ENCODE results near the gene ZNF138. TPM values are rescaled to one million over a fixed set of nuclear protein-coding genes. Genes with fewer than 3 reads are reported as not detected.

Gene ZNF138
- total and polyA plus RNA-seq, 2 of the 8 experiments (the other 6 are each of a cell fraction or from before 2014, with no cell fraction given): 7.5 to 22.6 TPM

GRCh38 chr7:64849924-64850499, 55.8 kb downstream of the ZNF138 start:
- no peak overlapping the region for H3K56ac ChIP-seq (replicated peaks; ENCODE audit: insufficient read length, low read depth, low read length)
- CTCF ChIA-PET (ENCODE audit: partially characterized antibody): interaction anchor here (0.8 to 1.8 kb wide), 6 partner anchors 9 to 101 kb away, joined by 3 to 7 read pairs (median 4); partner anchors contain the start of gene ZNF138
- no peaks in the 10 kb centered on the region for H3K36me3 ChIP-seq (ENCODE audit: control insufficient read depth in 2 of 4, insufficient read depth in 4 of 4, low read length in 3 of 4)
- no peak overlapping the region for H4K8ac ChIP-seq (ENCODE audit: extremely low read depth, insufficient read depth, low read length)
- H3K14ac ChIP-seq (ENCODE audit: insufficient read length): no peak overlapping the region
- H3K4me1 ChIP-seq (replicated peaks in 1 of 4; ENCODE audit: control insufficient read depth in 3 of 4, insufficient read depth in 4 of 4, low read length in 3 of 4): no peaks in the 10 kb centered on the region
- H4K91ac ChIP-seq (replicated peaks; ENCODE audit: insufficient read length, low read length): no peak overlapping the region
- DNase-seq (ENCODE audit: low read depth in 1 of 2, low spot score in 2 of 2): no peak
- H2BK20ac ChIP-seq (ENCODE audit: low read length): no peak overlapping the region
- H3K9ac ChIP-seq (replicated peaks in 1 of 4; ENCODE audit: extremely low read depth in 1 of 4, low read depth in 3 of 4, low read length in 3 of 4): no peak overlapping the region
- H3K4ac ChIP-seq (replicated peaks; ENCODE audit: insufficient read length, low read depth, low read length): no peak overlapping the region
- no peak overlapping the region for H3K18ac ChIP-seq (ENCODE audit: extremely low read depth, low read length)
- POLR2A ChIA-PET (ENCODE audit: partially characterized antibody): no interaction called here
- H2AK5ac ChIP-seq (ENCODE audit: low read depth, low read length): no peak overlapping the region
- H3K4me3 ChIP-seq (ENCODE audit: extremely low read depth in 1 of 4, insufficient read depth in 2 of 4, low read depth in 3 of 4, low read length in 4 of 4): no peak overlapping the region
- no peaks in the 10 kb centered on the region for H3K23me2 ChIP-seq (ENCODE audit: low read depth, low read length)
- no peak overlapping the region for H2BK12ac ChIP-seq (ENCODE audit: low read depth, low read length)
- no peak overlapping the region for H3K4me2 ChIP-seq (ENCODE audit: insufficient read depth in 1 of 2, low read depth in 2 of 2, low read length in 2 of 2)
- H3K9me3 ChIP-seq (ENCODE audit: insufficient read depth in 2 of 2, low read depth in 1 of 2, low read length in 1 of 2): no peaks in the 10 kb centered on the region
- no peaks in the 10 kb centered on the region for H3K79me1 ChIP-seq (ENCODE audit: low read depth, low read length)
- H2BK120ac ChIP-seq (replicated peaks; ENCODE audit: low read depth, low read length): no peak overlapping the region
- no peak overlapping the region for H3K27ac ChIP-seq (ENCODE audit: low read depth, low read length)
- TF ChIP-seq SP1 (IDR thresholded peaks at IDR 0.05; ENCODE audit: low read depth, low read length) (no peak), SIN3A (conservative IDR thresholded peaks at IDR 0.05 in 1 of 2, IDR thresholded peaks at IDR 0.05 in 1 of 2; ENCODE audit: low read depth in 1 of 2, low read length in 2 of 2) (no peak), E2F6 (IDR thresholded peaks at IDR 0.05) (no peak), SIRT6 (IDR thresholded peaks at IDR 0.05; ENCODE audit: low read length) (no peak), CTBP2 (IDR thresholded peaks at IDR 0.05; ENCODE audit: borderline replicate concordance, insufficient read depth, insufficient read length, low read length) (no peak), GABPA (IDR thresholded peaks at IDR 0.05; ENCODE audit: borderline replicate concordance, insufficient read depth, low read length) (no peak)
- H3K79me2 ChIP-seq (ENCODE audit: control insufficient read depth in 1 of 2, insufficient read depth in 2 of 2, low read length in 2 of 2): no peaks in the 10 kb centered on the region
- no peaks in the 10 kb centered on the region for H3K27me3 ChIP-seq (replicated peaks in 1 of 4; ENCODE audit: control insufficient read depth in 3 of 4, extremely low read depth in 1 of 4, insufficient read depth in 3 of 4, low read length in 3 of 4)
- no peak overlapping the region for H2BK5ac ChIP-seq (ENCODE audit: low read depth, low read length)
- no peak overlapping the region for H2BK15ac ChIP-seq (ENCODE audit: low read length)
- no peak overlapping the region for H4K5ac ChIP-seq (ENCODE audit: insufficient read length, low read depth, low read length)
- FAIRE-seq: no peak
- 89% methylated on average over 7 of the region's 7 CpGs; no CpG with 5 or more reads in 1 of the 2 experiments for WGBS, 2 experiments (ENCODE audit: extremely low coverage in 1 of 2, insufficient coverage in 1 of 2, insufficient read length in 1 of 2, insufficient replicate concordance in 2 of 2, low coverage in 1 of 2, low lambda C conversion rate in 2 of 2, missing lambda C conversion rate in 1 of 2)
- H2AFZ ChIP-seq (ENCODE audit: low read length): no peak overlapping the region
- H4K20me1 ChIP-seq (replicated peaks in 1 of 2; ENCODE audit: control insufficient read depth in 1 of 2, insufficient read depth in 2 of 2, low read length in 2 of 2): no peaks in the 10 kb centered on the region
- H3K23ac ChIP-seq (ENCODE audit: insufficient read length): no peak overlapping the region
